ENCODE data around the gene KRTAP22-1.

GRCh38 chr21:30561264-30561895 lies 39.5 kb upstream of the KRTAP22-1 start, which contains the start of gene KRTAP19-7:
- TF ChIP-seq FOXP2 (optimal IDR thresholded peaks at IDR 0.05; ENCODE audit: borderline replicate concordance, extremely low read depth, extremely low read length, insufficient read depth) (no peak), POLR2AphosphoS5 (IDR thresholded peaks at IDR 0.05; ENCODE audit: low read depth, low read length) (no peak), TAF1 (IDR thresholded peaks at IDR 0.05; ENCODE audit: borderline replicate concordance, insufficient read depth, low read length) (no peak), REST (IDR thresholded peaks at IDR 0.05; ENCODE audit: insufficient read depth in 1 of 2, low read depth in 2 of 2, low read length in 2 of 2) (no peak), SIN3A (IDR thresholded peaks at IDR 0.05; ENCODE audit: borderline replicate concordance, insufficient read depth, low read length) (no peak)

Data from PFSK-1 (cell line).